Esophagus muscularis mucosa (tissue), 4 donors: ENCODE results near the gene LAMB1.

Experiments
- EP300 ChIP-seq: sonication (generic); formaldehyde crosslinking; IDR thresholded peaks from one replicate; pipeline ENCODE4 v1.6.1; 2017; ENCODE audit warnings: antibody characterized with exemption
- POLR2A ChIP-seq: fragments of 450-650 bp; IDR thresholded peaks from one replicate; pipeline ENCODE4 v1.6.1; 2017; ENCODE audit warnings: antibody characterized with exemption, moderate library complexity, mild to moderate bottlenecking, low read depth
- POLR2AphosphoS5 ChIP-seq, 2 donors: sonication (generic); formaldehyde crosslinking; IDR thresholded peaks; one replicate each; pipeline ENCODE4 v1.6.1; 2017; ENCODE audit warnings: antibody characterized with exemption in 2 of 2
- TF ChIP-seq, protein P1 (sequence below), 3 experiments: fragments of 200-600 bp in 2 of 3; fragments of 450-650 bp in 1 of 3; sonication (generic) in 2 of 3; IDR thresholded peaks; one replicate each; pipeline ENCODE4 v1.5.1; 2017 to 2019; ENCODE audit warnings: antibody characterized with exemption in 3 of 3, mild to moderate bottlenecking in 2 of 3, moderate library complexity in 1 of 3

- TF ChIP-seq, protein P1, sequence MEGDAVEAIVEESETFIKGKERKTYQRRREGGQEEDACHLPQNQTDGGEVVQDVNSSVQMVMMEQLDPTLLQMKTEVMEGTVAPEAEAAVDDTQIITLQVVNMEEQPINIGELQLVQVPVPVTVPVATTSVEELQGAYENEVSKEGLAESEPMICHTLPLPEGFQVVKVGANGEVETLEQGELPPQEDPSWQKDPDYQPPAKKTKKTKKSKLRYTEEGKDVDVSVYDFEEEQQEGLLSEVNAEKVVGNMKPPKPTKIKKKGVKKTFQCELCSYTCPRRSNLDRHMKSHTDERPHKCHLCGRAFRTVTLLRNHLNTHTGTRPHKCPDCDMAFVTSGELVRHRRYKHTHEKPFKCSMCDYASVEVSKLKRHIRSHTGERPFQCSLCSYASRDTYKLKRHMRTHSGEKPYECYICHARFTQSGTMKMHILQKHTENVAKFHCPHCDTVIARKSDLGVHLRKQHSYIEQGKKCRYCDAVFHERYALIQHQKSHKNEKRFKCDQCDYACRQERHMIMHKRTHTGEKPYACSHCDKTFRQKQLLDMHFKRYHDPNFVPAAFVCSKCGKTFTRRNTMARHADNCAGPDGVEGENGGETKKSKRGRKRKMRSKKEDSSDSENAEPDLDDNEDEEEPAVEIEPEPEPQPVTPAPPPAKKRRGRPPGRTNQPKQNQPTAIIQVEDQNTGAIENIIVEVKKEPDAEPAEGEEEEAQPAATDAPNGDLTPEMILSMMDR (IDR thresholded peaks at IDR 0.05) = no peak
- peak in 1 of 2 donors; percentile 34 for TF ChIP-seq POLR2AphosphoS5 (IDR thresholded peaks at IDR 0.05)
- no peak for TF ChIP-seq EP300
- no peak for TF ChIP-seq POLR2A
Measured at GRCh38 chr7:107957436-107957835, 45.5 kb downstream of the LAMB1 start.
